HepG2 (cell line): ENCODE data around the gene SLC2A8. TPM values are rescaled to one million over a fixed set of nuclear protein-coding genes. Genes with fewer than 3 reads are reported as not detected.

ENCODE experiments used
- CBX2 ChIP-seq, 2 experiments: fragments of 200-600 bp in 1 of 2; sonication (generic); formaldehyde crosslinking in 1 of 2; IDR thresholded peaks; 2 replicates each; pipeline versions ENCODE4 v1.7.0 to v1.8.1; 2018 to 2022; ENCODE audit warnings: low read depth in 2 of 2, low read length in 1 of 2, mild to moderate bottlenecking in 1 of 2, missing genetic modification reagents in 1 of 2
- CREBL2 ChIP-seq: sonication (generic); formaldehyde crosslinking; IDR thresholded peaks from 2 replicates; pipeline ENCODE4 v1.8.1; 2023; ENCODE audit warnings: missing genetic modification reagents, mild to moderate bottlenecking, borderline replicate concordance
- FIP1L1 ChIP-seq: fragments of 200-400 bp; formaldehyde crosslinking; IDR thresholded peaks from 2 replicates; pipeline ENCODE4 v1.6.1; 2018; ENCODE audit warnings: low read depth, mild to moderate bottlenecking, low read length, moderate library complexity, borderline replicate concordance; ENCODE audit not compliant: insufficient read depth
- FOSL2 ChIP-seq: sonication (generic); formaldehyde crosslinking; IDR thresholded peaks from 2 replicates; pipeline ENCODE4 v1.4.0; 2020; ENCODE audit warnings: missing genetic modification reagents
- FOXP4 ChIP-seq: sonication (generic); formaldehyde crosslinking; IDR thresholded peaks from 2 replicates; pipeline ENCODE4 v1.4.0; 2020; ENCODE audit warnings: missing genetic modification reagents
- HNRNPH1 ChIP-seq: fragments of 200-400 bp; formaldehyde crosslinking; optimal IDR thresholded peaks from 2 replicates; pipeline ENCODE3; 2017; ENCODE audit warnings: mild to moderate bottlenecking, low read depth, low read length
- IRF1 ChIP-seq: sonication (generic); formaldehyde crosslinking; IDR thresholded peaks from 2 replicates; pipeline ENCODE4 v1.4.0; 2020; ENCODE audit warnings: low read depth, mild to moderate bottlenecking, missing genetic modification reagents
- SALL1 ChIP-seq: sonication (generic); formaldehyde crosslinking; IDR thresholded peaks from 2 replicates; pipeline ENCODE4 v1.8.0; 2022; ENCODE audit warnings: mild to moderate bottlenecking, missing genetic modification reagents
- SRSF4 ChIP-seq: fragments of 200-400 bp; formaldehyde crosslinking; IDR thresholded peaks from one replicate; pipeline ENCODE4 v1.6.1; 2018; ENCODE audit warnings: mild to moderate bottlenecking, low read depth, low read length, moderate library complexity; ENCODE audit not compliant: poor library complexity, severe bottlenecking
- TIGD3 ChIP-seq: sonication (generic); formaldehyde crosslinking; IDR thresholded peaks from 2 replicates; pipeline ENCODE4 v1.5.1; 2020; ENCODE audit warnings: mild to moderate bottlenecking, missing genetic modification reagents, borderline replicate concordance
- ZBTB20 ChIP-seq: sonication (generic); formaldehyde crosslinking; IDR thresholded peaks from 2 replicates; pipeline ENCODE4 v1.8.1; 2023; ENCODE audit warnings: missing genetic modification reagents, low read depth, mild to moderate bottlenecking, borderline replicate concordance
- ZC3H4 ChIP-seq: sonication (generic); formaldehyde crosslinking; IDR thresholded peaks from 2 replicates; pipeline ENCODE4 v1.4.0; 2020; ENCODE audit warnings: missing genetic modification reagents, borderline replicate concordance
- ZFP91 ChIP-seq: sonication (generic); formaldehyde crosslinking; IDR thresholded peaks from 2 replicates; pipeline ENCODE4 v1.9.0; 2022; ENCODE audit warnings: missing genetic modification reagents, mild to moderate bottlenecking, borderline replicate concordance
- ZNF256 ChIP-seq: sonication (generic); formaldehyde crosslinking; conservative IDR thresholded peaks from 2 replicates; pipeline ENCODE4 v1.4.0; 2020; ENCODE audit warnings: missing genetic modification reagents
- ZNF292 ChIP-seq: sonication (generic); formaldehyde crosslinking; IDR thresholded peaks from 2 replicates; pipeline ENCODE4 v1.8.1; 2022; ENCODE audit warnings: mild to moderate bottlenecking, low read depth, missing genetic modification reagents, borderline replicate concordance
- ZNF513 ChIP-seq: sonication (generic); formaldehyde crosslinking; conservative IDR thresholded peaks from 2 replicates; pipeline ENCODE4 v1.5.0; 2020; ENCODE audit warnings: missing genetic modification reagents
- ZNF557 ChIP-seq: sonication (generic); formaldehyde crosslinking; IDR thresholded peaks from 2 replicates; pipeline ENCODE4 v1.4.0; 2020; ENCODE audit warnings: missing genetic modification reagents
- ZNF672 ChIP-seq: sonication (generic); formaldehyde crosslinking; IDR thresholded peaks from 2 replicates; pipeline ENCODE4 v1.8.1; 2022; ENCODE audit warnings: missing genetic modification reagents
- ZNF761 ChIP-seq: sonication (generic); formaldehyde crosslinking; conservative IDR thresholded peaks from 2 replicates; pipeline ENCODE4 v1.4.0; 2020; ENCODE audit warnings: mild to moderate bottlenecking, missing genetic modification reagents
- ZNF780A ChIP-seq: sonication (generic); formaldehyde crosslinking; IDR thresholded peaks from 2 replicates; pipeline ENCODE4 v1.8.0; 2022; ENCODE audit warnings: mild to moderate bottlenecking, missing genetic modification reagents, moderate library complexity
- polyA plus RNA-seq, 8 experiments: library from polyadenylated mRNA; depleted of rRNA in 3 of 8; stranded (reverse) in 7 of 8; unstranded in 1 of 8; fragments of >200 nt; fragmentation: Illumina TruSeq in 4 of 8; extraction: Trizol in 4 of 8; gene quantifications; 2 replicates each; pipeline versions ENCODE4 v1.2.1 to v1.2.3, GENCODE V29; 2011 to 2016; ENCODE audit warnings: low read depth in 4 of 8, missing spikeins in 1 of 8, mixed read lengths in 1 of 8; ENCODE audit not compliant: insufficient read depth in 1 of 8
- total RNA-seq, 5 experiments: library from RNA; depleted of rRNA; stranded (reverse); fragments of >200 nt; fragmentation: Illumina TruSeq; extraction: Trizol; gene quantifications; 2 replicates each; pipeline ENCODE4 v1.2.3, GENCODE V29; 2016; ENCODE audit warnings: low read depth in 1 of 5

SLC2A8 gene
- total and polyA plus RNA-seq, 2 of the 13 experiments (the other 11 are each of a cell fraction or from before 2014, with no cell fraction given): 22.6 to 48.6 TPM

GRCh38 chr9:127388037-127388855 lies 8.7 kb upstream of the SLC2A8 start (continued):
- TF ChIP-seq FOXP4: 0 out of 2 replicates have a peak, but pooled peaks have one; percentile 16
- peak; percentile 64 for TF ChIP-seq SALL1 (CRISPR knock-in tag)
- TF ChIP-seq ZNF672 (CRISPR knock-in tag): no peak
- no peak for TF ChIP-seq HNRNPH1
- TF ChIP-seq TIGD3: no peak
- no peak for TF ChIP-seq ZFP91 (CRISPR knock-in tag)
- no peak for TF ChIP-seq IRF1 (CRISPR knock-in tag)
- TF ChIP-seq ZBTB20 (CRISPR knock-in tag): no peak
- TF ChIP-seq ZNF761 (CRISPR knock-in tag): 0 out of 2 replicates have a peak, but pooled peaks have one; percentile 36
- TF ChIP-seq ZC3H4 (CRISPR knock-in tag): peak; percentile 18; the same call in 1 of the 2 replicates
- no peak for TF ChIP-seq CREBL2 (CRISPR knock-in tag)
- TF ChIP-seq SRSF4: no peak
- TF ChIP-seq ZNF513: no peak
- no peak for TF ChIP-seq ZNF292 (CRISPR knock-in tag)
- no peak for TF ChIP-seq ZNF780A (CRISPR knock-in tag)
- TF ChIP-seq CBX2 (IDR thresholded peaks at IDR 0.05; ENCODE audit: low read depth, low read length): no peak
- no peak for TF ChIP-seq CBX2 (CRISPR knock-in tag; IDR thresholded peaks at IDR 0.05; ENCODE audit: low read depth)
- no peak for TF ChIP-seq ZNF557 (CRISPR knock-in tag)
- no peak for TF ChIP-seq FIP1L1
- no peak for TF ChIP-seq ZNF256
- TF ChIP-seq FOSL2 (CRISPR knock-in tag): peak; percentile 96
